Upper lobe of right lung (tissue), 1 donor: ENCODE results near the gene BLVRA. TPM values are rescaled to one million over a fixed set of nuclear protein-coding genes. Genes with fewer than 3 reads are reported as not detected.

Source experiments
- ATAC-seq: fragments of 200-7000 bp; cut with Tn5 transposase; one replicate; pipeline ENCODE4 v1.9.1; 2020; ENCODE audit warnings: mild to moderate bottlenecking, moderate library complexity
- DNase-seq: peaks from one replicate; pipeline ENCODE4 v3.0.0-alpha.2; 2020
- H3K27ac ChIP-seq: fragments of 200-600 bp; one replicate; pipeline ENCODE4 v1.8.0; 2022
- H3K27me3 ChIP-seq: fragments of 200-600 bp; one replicate; pipeline ENCODE4 v1.8.0; 2022; ENCODE audit warnings: mild to moderate bottlenecking
- H3K36me3 ChIP-seq: fragments of 200-600 bp; one replicate; pipeline ENCODE4 v1.8.0; 2022
- H3K4me1 ChIP-seq: fragments of 200-600 bp; one replicate; pipeline ENCODE4 v1.8.0; 2022
- H3K4me3 ChIP-seq: fragments of 200-600 bp; one replicate; pipeline ENCODE4 v1.8.0; 2022; ENCODE audit warnings: mild to moderate bottlenecking
- H3K9me3 ChIP-seq: fragments of 200-600 bp; one replicate; pipeline ENCODE4 v1.8.0; 2022
- CTCF ChIP-seq: fragments of 200-600 bp; IDR thresholded peaks from one replicate; pipeline ENCODE4 v1.8.0; 2022; ENCODE audit warnings: antibody characterized with exemption
- intact Hi-C: fragments of 100-400 bp; cut with DNase I; formaldehyde crosslinking; loops from one replicate; pipeline ENCODE4 v1.11.0; 2022
- total RNA-seq: library from RNA; stranded (reverse); fragmentation: NEBNext Ultra II Directional; extraction: Animal tissue kit (Norgen Biotek cat#: 25700); gene quantifications from one replicate; pipeline ENCODE4 v1.2.1, GENCODE V29; 2021
- donor health status: DM: no; HTN: yes; CAD: no; lungs with severe emphysema.

The BLVRA gene
- total RNA-seq, 1 donor from 2014 or later = 104 TPM

GRCh38 chr7:43735403-43735801 is 23.1 kb upstream of the BLVRA start:
- Histone ChIP-seq H3K9me3 (no peaks in the 10 kb centered on the region), H3K4me1 (no peaks in the 10 kb centered on the region), H3K36me3 (no peaks in the 10 kb centered on the region), H3K27me3 (no peaks in the 10 kb centered on the region), H3K4me3 (no peak overlapping the region), H3K27ac (no peak overlapping the region)
- ATAC-seq = no peak
- intact Hi-C loops = no loop called here
- no peak for TF ChIP-seq CTCF
- DNase-seq = no peak

GRCh38 chr7:43735802-43736603 is 22.5 kb upstream of the BLVRA start:
- intact Hi-C loops = no loop called here
- Histone ChIP-seq H3K9me3 (no peaks in the 10 kb centered on the region), H3K27ac (no peak overlapping the region), H3K27me3 (no peaks in the 10 kb centered on the region), H3K4me3 (no peak overlapping the region), H3K36me3 (no peaks in the 10 kb centered on the region), H3K4me1 (no peaks in the 10 kb centered on the region)
- no peak for DNase-seq
- TF ChIP-seq CTCF = no peak
- ATAC-seq = peak; percentile 76

GRCh38 chr7:43737467-43738127 is 20.9 kb upstream of the BLVRA start:
- ATAC-seq = peak; percentile 36

GRCh38 chr7:43742692-43743091 is 15.8 kb upstream of the BLVRA start:
- no peaks in the 10 kb centered on the region for H3K36me3 ChIP-seq
- DNase-seq (no peak), ATAC-seq (no peak)
- intact Hi-C loops = no loop called here
- TF ChIP-seq CTCF = no peak
- no peaks in the 10 kb centered on the region for H3K4me1 ChIP-seq
- no peaks in the 10 kb centered on the region for H3K9me3 ChIP-seq
- H3K4me3 ChIP-seq = no peak overlapping the region
- no peak overlapping the region for H3K27ac ChIP-seq
- no peaks in the 10 kb centered on the region for H3K27me3 ChIP-seq

More at GRCh38 chr7:43737467-43738127, 20.9 kb upstream of the BLVRA start:
- Histone ChIP-seq H3K27me3 (no peaks in the 10 kb centered on the region), H3K36me3 (no peaks in the 10 kb centered on the region), H3K4me3 (no peak overlapping the region), H3K9me3 (no peaks in the 10 kb centered on the region), H3K27ac (no peak overlapping the region), H3K4me1 (no peaks in the 10 kb centered on the region)
- no peak for DNase-seq
- intact Hi-C loops = no loop called here
- no peak for TF ChIP-seq CTCF

- no peaks in the 10 kb centered on the region for H3K4me1 ChIP-seq
- no peaks in the 10 kb centered on the region for H3K36me3 ChIP-seq
- H3K9me3 ChIP-seq = no peaks in the 10 kb centered on the region
- intact Hi-C loops = no loop called here
- no peak for TF ChIP-seq CTCF
- H3K4me3 ChIP-seq = no peak overlapping the region
- ATAC-seq (peak; percentile 72), DNase-seq (no peak)
- H3K27me3 ChIP-seq = no peaks in the 10 kb centered on the region
- H3K27ac ChIP-seq = no peak overlapping the region
Measured at GRCh38 chr7:43747328-43748105, 11.0 kb upstream of the BLVRA start.
